ENCODE results near the gene ZNF777. TPM values are rescaled to one million over a fixed set of nuclear protein-coding genes. Genes with fewer than 3 reads are reported as not detected.

Gene ZNF777
- total RNA-seq, 1 experiment from 2014 or later = 8.2 TPM

DNA sequence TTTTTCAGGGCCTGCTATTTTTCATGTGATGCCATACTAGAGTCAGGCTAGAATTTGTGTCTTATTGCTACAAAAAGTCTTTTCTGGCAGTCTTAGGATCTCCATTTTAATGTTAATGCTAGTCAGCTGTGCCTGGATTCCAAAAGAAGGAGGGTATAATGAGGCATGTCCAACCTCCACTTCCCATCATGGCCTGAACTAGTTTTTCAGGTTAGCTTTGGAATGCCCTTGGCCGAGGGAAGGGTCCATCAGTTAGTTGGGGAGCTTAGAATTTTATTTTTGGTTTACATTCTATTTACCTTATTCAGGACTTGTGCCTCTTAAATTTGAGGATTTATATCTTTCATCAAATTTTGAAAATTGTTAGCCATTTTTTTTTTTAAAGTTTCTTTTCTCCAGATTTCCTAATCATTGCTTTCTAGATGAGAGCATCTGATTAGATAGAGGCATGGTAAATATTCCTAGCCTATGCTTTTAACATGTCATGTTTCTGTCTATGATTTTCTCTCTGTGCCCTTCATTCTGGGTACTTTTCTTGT, 6.5 kb upstream of the ZNF777 start:
- Histone ChIP-seq H3K4me1 (no peaks in the 10 kb centered on the region), H3K9me3 (replicated peaks) (no peaks in the 10 kb centered on the region), H3K27me3 (no peaks in the 10 kb centered on the region), H3K4me3 (no peak overlapping the region), H3K36me3 (no peaks in the 10 kb centered on the region), H3K27ac (no peak overlapping the region)
- no peak for DNase-seq

GRCh38 chr7:149466364-149466763, 5.5 kb upstream of the ZNF777 start:
- H3K27ac ChIP-seq = no peak overlapping the region
- no peaks in the 10 kb centered on the region for H3K9me3 ChIP-seq (replicated peaks)
- no peaks in the 10 kb centered on the region for H3K27me3 ChIP-seq
- no peaks in the 10 kb centered on the region for H3K4me1 ChIP-seq
- DNase-seq = no peak
- no peak overlapping the region for H3K4me3 ChIP-seq
- no peaks in the 10 kb centered on the region for H3K36me3 ChIP-seq

GRCh38 chr7:149463500-149464161, 2.8 kb upstream of the ZNF777 start:
- Histone ChIP-seq H3K4me3 (no peak overlapping the region), H3K9me3 (replicated peaks) (no peaks in the 10 kb centered on the region), H3K27me3 (no peaks in the 10 kb centered on the region), H3K27ac (no peak overlapping the region), H3K36me3 (no peaks in the 10 kb centered on the region), H3K4me1 (no peaks in the 10 kb centered on the region)
- no peak for DNase-seq

DNA sequence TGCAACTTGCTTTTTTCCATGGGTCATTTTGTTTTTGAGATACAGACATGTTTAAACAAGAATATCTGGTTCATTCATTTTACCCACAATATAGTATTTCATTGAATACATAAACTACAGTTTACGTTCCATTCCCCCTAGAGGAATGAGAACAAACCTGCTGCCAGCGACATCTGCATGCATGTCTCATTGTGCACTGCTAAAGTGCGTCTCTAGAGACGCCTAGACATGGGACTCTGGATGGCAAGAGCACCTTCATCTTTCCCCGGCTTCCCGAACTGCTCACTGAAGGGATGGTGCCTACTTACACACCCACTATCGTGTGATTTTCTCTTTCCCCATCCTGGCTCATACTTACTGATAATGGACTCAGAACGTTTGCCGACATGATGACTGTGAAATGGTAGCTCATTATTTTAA, 1.2 kb upstream of the ZNF777 start:
- Histone ChIP-seq H3K9me3 (replicated peaks) (no peaks in the 10 kb centered on the region), H3K4me1 (no peaks in the 10 kb centered on the region), H3K36me3 (no peaks in the 10 kb centered on the region), H3K27ac (no peak overlapping the region), H3K27me3 (no peaks in the 10 kb centered on the region), H3K4me3 (no peak overlapping the region)
- no peak for DNase-seq

- H3K27me3 ChIP-seq = no peaks in the 10 kb centered on the region
- peak overlapping the region; percentile 80 for H3K4me3 ChIP-seq
- H3K4me1 ChIP-seq = no peaks in the 10 kb centered on the region
- DNase-seq = peak in 1 of 2 experiments; percentile 31
- no peaks in the 10 kb centered on the region for H3K9me3 ChIP-seq (replicated peaks)
- no peak overlapping the region for H3K27ac ChIP-seq
- H3K36me3 ChIP-seq = no peaks in the 10 kb centered on the region
These were observed 1.1 kb downstream of the ZNF777 start for GRCh38 chr7:149459540-149460452.

DNA sequence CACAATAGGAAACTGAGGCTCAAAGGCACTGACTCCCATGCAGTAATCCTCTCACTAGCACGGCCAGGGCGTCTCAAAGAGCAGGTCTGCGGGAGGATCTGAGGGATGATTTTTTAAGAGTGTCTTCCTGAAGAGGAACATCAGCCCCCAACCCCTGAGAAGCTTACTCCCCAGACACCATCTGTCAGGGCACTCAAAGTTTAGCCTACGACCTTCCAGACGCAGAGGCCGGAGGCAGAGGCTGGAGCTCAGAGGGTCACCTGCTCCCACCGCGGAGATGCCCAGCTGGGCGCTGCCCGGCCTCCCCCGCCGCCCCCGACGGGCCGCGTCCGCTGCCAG, 1.7 kb downstream of the ZNF777 start:
- H3K27ac ChIP-seq = no peak overlapping the region
- H3K36me3 ChIP-seq = 0 out of 2 replicates have a peak, but pooled peaks cover 3% of the 10 kb centered on the region
- no peaks in the 10 kb centered on the region for H3K27me3 ChIP-seq
- no peak overlapping the region for H3K4me3 ChIP-seq
- no peak for DNase-seq
- H3K4me1 ChIP-seq = no peaks in the 10 kb centered on the region
- no peaks in the 10 kb centered on the region for H3K9me3 ChIP-seq (replicated peaks)

- Histone ChIP-seq H3K4me3 (no peak overlapping the region), H3K27ac (no peak overlapping the region), H3K27me3 (no peaks in the 10 kb centered on the region), H3K36me3 (peaks cover 3% of the 10 kb centered on the region; the same call in 1 of the 2 replicates), H3K9me3 (replicated peaks) (no peaks in the 10 kb centered on the region), H3K4me1 (no peaks in the 10 kb centered on the region)
- no peak for DNase-seq
These were observed 2.6 kb downstream of the ZNF777 start for GRCh38 chr7:149458235-149458634.

DNA sequence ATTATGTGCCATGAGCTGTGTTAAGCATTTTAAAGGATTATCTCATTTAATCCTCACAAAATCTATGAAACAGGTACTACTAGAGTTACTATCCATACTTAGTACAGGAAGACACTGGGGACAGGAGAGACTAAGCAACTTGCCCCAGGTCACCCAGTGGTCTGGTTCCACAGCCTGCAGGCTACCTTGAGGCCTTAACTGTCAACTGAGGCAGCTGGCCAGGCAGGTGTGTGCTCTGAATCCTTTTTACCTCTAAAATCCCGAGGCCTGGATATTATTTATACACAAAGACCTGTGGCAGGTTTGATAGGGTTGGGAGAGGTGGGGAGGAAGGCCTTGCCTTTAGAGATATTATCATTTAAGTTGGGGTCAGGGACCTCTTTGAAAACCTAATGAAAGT, 3.1 kb downstream of the ZNF777 start:
- no peak for DNase-seq
- Histone ChIP-seq H3K27ac (no peak overlapping the region), H3K36me3 (peaks cover 7% of the 10 kb centered on the region), H3K9me3 (replicated peaks) (no peaks in the 10 kb centered on the region), H3K27me3 (no peaks in the 10 kb centered on the region), H3K4me1 (no peaks in the 10 kb centered on the region), H3K4me3 (no peak overlapping the region)

DNA sequence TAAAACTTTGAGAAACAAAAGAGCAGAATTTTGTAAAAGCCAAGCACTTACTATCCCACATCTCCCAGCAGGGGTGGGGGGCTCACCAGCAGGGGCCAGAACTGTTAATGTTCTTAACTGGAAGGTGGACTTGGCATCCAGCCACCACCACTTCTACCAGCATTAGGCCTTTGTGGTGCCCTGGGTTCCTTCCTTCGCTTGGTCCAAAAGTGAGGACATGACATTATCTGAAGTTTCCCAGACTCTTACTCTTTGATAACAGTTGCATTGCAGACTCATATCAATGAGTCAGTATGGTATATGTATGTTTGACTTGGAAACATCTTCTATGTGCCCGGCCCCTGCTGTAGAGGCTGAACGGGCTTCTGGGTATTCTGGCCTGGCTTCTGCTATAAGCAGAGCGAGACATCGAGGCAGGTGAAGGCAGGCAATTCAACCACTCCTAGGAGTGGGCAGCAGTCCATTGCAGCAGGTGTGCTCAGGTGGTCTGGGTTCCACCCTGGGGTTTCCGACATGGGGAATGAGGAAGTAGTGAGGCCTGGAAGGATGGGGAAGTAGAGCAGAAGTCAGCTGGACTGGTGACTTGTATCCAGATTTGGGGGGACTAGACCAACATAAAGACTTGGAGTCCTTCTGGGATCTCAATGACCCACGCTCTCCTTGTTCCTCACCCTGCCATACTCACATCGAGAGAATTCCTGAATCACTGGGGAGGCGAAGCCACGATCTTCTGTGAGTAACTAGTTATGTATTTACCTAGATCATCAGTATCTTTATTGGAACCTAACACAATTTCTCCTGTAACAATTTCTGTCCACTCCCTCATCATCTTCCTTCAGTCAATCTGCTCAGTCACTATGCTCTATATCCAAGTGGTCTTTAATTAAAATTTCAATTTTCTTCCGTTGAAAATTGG, 4.1 kb downstream of the ZNF777 start:
- peaks cover 9% of the 10 kb centered on the region for H3K36me3 ChIP-seq
- H3K4me1 ChIP-seq = no peaks in the 10 kb centered on the region
- no peaks in the 10 kb centered on the region for H3K9me3 ChIP-seq (replicated peaks)
- no peak for DNase-seq
- H3K27ac ChIP-seq = no peak overlapping the region
- no peak overlapping the region for H3K4me3 ChIP-seq
- H3K27me3 ChIP-seq = no peaks in the 10 kb centered on the region

- Histone ChIP-seq H3K4me1 (no peaks in the 10 kb centered on the region), H3K9me3 (replicated peaks) (no peaks in the 10 kb centered on the region), H3K27ac (no peak overlapping the region), H3K4me3 (no peak overlapping the region), H3K27me3 (no peaks in the 10 kb centered on the region), H3K36me3 (peaks cover 9% of the 10 kb centered on the region)
- no peak for DNase-seq
These were observed 5.5 kb downstream of the ZNF777 start for GRCh38 chr7:149455175-149455950.

DNA sequence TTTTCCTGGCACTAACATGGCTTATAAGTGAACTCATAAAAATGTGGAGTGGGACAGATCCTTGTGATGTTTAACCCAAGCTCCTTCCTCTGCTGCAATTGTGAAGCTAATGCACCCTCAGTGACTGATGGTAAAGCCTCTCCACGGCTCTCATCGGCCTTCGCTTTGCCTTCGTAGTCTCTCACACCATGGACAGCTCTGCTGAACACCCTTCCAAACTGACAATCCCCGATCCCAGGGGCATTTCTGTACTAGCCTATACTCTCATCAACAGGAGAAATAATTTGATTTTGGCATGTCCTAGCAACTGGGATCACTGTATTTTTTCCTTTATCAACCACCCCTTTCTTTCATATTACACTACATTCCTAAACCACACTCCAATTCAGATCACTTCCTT, 6.1 kb downstream of the ZNF777 start:
- Histone ChIP-seq H3K27ac (no peak overlapping the region), H3K4me1 (no peaks in the 10 kb centered on the region), H3K9me3 (replicated peaks) (no peaks in the 10 kb centered on the region), H3K36me3 (peaks cover 14% of the 10 kb centered on the region), H3K4me3 (no peak overlapping the region), H3K27me3 (no peaks in the 10 kb centered on the region)
- no peak for DNase-seq

DNA sequence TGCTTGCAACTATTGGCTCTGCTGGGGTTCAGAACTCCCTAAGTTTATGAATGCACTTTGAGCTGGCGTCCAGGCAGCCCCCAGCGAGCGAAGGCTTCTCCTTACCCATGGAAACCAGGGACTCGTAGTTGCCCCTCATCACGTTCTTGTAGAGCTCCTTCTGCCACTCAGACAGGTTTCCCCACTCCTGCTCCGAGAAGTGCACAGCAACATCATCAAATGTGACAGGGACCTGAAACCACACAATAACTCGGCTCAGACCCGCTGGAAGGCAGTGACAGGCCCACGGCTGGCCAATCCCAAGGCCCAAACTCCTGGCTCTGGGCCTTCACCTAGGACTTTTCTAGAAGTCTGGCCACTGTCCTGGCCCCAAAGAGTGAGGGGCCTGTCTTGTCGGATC, 6.9 kb downstream of the ZNF777 start:
- no peak for DNase-seq

GRCh38 chr7:149450821-149451220, 10.0 kb downstream of the ZNF777 start:
- Histone ChIP-seq H3K9me3 (replicated peaks) (no peaks in the 10 kb centered on the region), H3K27me3 (no peaks in the 10 kb centered on the region), H3K4me3 (no peak overlapping the region), H3K36me3 (peaks cover 30% of the 10 kb centered on the region), H3K27ac (no peak overlapping the region), H3K4me1 (no peaks in the 10 kb centered on the region)
- no peak for DNase-seq

More for the DNA sequence above, 6.9 kb downstream of the ZNF777 start:
- no peak overlapping the region for H3K4me3 ChIP-seq
- no peaks in the 10 kb centered on the region for H3K27me3 ChIP-seq
- no peak overlapping the region for H3K27ac ChIP-seq
- H3K9me3 ChIP-seq (replicated peaks) = no peaks in the 10 kb centered on the region
- no peaks in the 10 kb centered on the region for H3K4me1 ChIP-seq
- peaks cover 21% of the 10 kb centered on the region for H3K36me3 ChIP-seq

- H3K4me1 ChIP-seq = no peaks in the 10 kb centered on the region
- H3K27ac ChIP-seq = no peak overlapping the region
- DNase-seq = no peak
- H3K9me3 ChIP-seq (replicated peaks) = no peaks in the 10 kb centered on the region
- peaks cover 34% of the 10 kb centered on the region for H3K36me3 ChIP-seq
- no peak overlapping the region for H3K4me3 ChIP-seq
- H3K27me3 ChIP-seq = no peaks in the 10 kb centered on the region
These were observed 11.0 kb downstream of the ZNF777 start for GRCh38 chr7:149449897-149450296.
